ENCODE measurements around the gene R3HDM2.
"Not testable (repeated sequence)": the region's sequence is repeated elsewhere in the genome, so short reads cannot be mapped to it uniquely, and the experiment has no call there.

R3HDM2 gene

DNA sequence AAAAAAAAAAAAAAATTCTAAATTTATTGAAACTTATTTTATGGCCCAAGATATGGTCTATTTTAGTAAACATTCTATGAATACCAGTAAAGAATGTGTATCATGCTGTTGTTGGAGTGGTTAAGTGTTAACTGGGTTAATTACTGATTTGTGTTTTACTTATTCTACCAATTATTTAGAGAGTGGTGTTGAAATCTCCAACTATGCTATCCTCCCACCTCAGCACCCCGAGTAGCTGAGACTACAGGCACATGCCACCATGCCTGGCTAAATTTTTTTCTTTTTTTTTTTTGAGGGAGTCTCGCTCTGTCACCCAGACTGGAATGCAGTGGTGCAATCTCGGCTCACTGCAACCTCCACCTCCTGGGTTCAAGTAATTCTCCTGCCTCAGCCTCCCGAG, 72.2 kb downstream of the R3HDM2 start:
- no peaks in the 10 kb centered on the region for H3K27me3 ChIP-seq (ENCODE audit: control insufficient read depth, insufficient read depth, low read length)
- H3K4me1 ChIP-seq (ENCODE audit: control insufficient read depth, insufficient read depth, low read length): no peaks in the 10 kb centered on the region
- no peak overlapping the region for H3K9ac ChIP-seq (ENCODE audit: low read depth, low read length)
- H3K9me3 ChIP-seq (ENCODE audit: control insufficient read depth, insufficient read depth, low read length): no peaks in the 10 kb centered on the region
- H3K4me3 ChIP-seq (ENCODE audit: low read depth, low read length): no peak overlapping the region
- no peaks in the 10 kb centered on the region for H3K36me3 ChIP-seq (ENCODE audit: control insufficient read depth, insufficient read depth, low read length)

GRCh38 chr12:57355734-57356133, 75.1 kb downstream of the R3HDM2 start:
- no peak overlapping the region for H3K4me3 ChIP-seq (ENCODE audit: low read depth, low read length)
- H3K27me3 ChIP-seq (ENCODE audit: control insufficient read depth, insufficient read depth, low read length): no peaks in the 10 kb centered on the region
- no peaks in the 10 kb centered on the region for H3K9me3 ChIP-seq (ENCODE audit: control insufficient read depth, insufficient read depth, low read length)
- no peaks in the 10 kb centered on the region for H3K4me1 ChIP-seq (ENCODE audit: control insufficient read depth, insufficient read depth, low read length)
- no peak overlapping the region for H3K9ac ChIP-seq (ENCODE audit: low read depth, low read length)
- H3K36me3 ChIP-seq (ENCODE audit: control insufficient read depth, insufficient read depth, low read length): no peaks in the 10 kb centered on the region

DNA sequence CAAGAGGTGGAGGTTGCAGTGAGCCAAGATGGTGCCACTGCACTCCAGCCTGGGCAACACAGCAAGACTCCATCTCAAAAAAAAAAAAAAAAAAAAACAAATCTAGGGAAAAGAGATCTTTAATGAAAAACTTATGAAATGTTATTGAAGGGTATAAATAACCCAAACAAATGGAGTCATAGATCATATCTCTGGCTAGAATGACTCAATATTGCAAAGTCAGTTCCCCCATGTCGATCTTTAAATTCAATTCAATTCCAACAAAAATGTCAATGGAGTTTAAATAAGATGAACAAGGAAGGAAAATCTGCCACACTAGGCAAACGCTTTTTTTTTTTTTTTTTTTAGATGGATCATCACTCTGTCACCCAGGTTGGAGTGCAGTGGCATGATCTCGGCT, 78.7 kb downstream of the R3HDM2 start:
- Histone ChIP-seq H3K36me3 (ENCODE audit: control insufficient read depth, insufficient read depth, low read length) (no peaks in the 10 kb centered on the region), H3K9ac (ENCODE audit: low read depth, low read length) (no peak overlapping the region), H3K4me3 (ENCODE audit: low read depth, low read length) (no peak overlapping the region), H3K4me1 (ENCODE audit: control insufficient read depth, insufficient read depth, low read length) (no peaks in the 10 kb centered on the region), H3K27me3 (ENCODE audit: control insufficient read depth, insufficient read depth, low read length) (no peaks in the 10 kb centered on the region), H3K9me3 (ENCODE audit: control insufficient read depth, insufficient read depth, low read length) (no peaks in the 10 kb centered on the region)

- no peaks in the 10 kb centered on the region for H3K27me3 ChIP-seq (ENCODE audit: control insufficient read depth, insufficient read depth, low read length)
- H3K9ac ChIP-seq (ENCODE audit: low read depth, low read length): no peak overlapping the region
- no peaks in the 10 kb centered on the region for H3K36me3 ChIP-seq (ENCODE audit: control insufficient read depth, insufficient read depth, low read length)
- no peaks in the 10 kb centered on the region for H3K9me3 ChIP-seq (ENCODE audit: control insufficient read depth, insufficient read depth, low read length)
- no peak overlapping the region for H3K4me3 ChIP-seq (ENCODE audit: low read depth, low read length)
- peaks cover 3% of the 10 kb centered on the region for H3K4me1 ChIP-seq (ENCODE audit: control insufficient read depth, insufficient read depth, low read length)
Measured at GRCh38 chr12:57347284-57347683, 83.6 kb downstream of the R3HDM2 start.

DNA sequence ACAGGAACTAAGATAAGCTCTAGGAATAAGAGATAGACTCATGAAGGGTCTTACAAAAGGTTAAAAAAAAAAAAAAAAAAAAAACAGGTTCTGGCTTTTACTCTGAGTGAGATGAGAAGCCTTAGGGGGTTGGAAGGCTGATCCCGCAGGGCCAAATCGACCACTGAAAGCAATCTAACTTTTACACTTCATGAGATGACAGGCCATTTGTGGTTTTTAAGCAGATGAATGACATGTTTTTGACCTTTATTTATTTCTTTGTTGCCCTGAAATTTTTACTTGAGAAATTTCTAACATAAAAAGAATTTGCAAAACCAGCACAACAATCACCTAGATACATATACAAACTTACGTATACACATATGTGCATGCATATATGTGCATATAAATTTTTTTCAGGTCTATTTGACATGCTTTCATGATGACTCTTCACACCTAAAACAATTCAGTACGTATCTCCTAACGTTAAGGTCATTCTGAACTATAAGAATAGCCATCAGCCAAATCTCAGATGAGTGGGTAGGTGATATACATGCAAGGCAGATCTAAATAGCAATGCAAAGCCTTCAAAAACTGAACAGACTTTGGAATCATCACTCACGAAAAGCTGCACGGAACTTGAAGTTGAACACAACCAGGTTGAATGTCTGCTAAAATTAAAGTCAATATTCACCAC, 87.0 kb downstream of the R3HDM2 start:
- Histone ChIP-seq H3K27me3 (ENCODE audit: control insufficient read depth, insufficient read depth, low read length) (no peaks in the 10 kb centered on the region), H3K4me3 (ENCODE audit: low read depth, low read length) (no peak overlapping the region), H3K4me1 (ENCODE audit: control insufficient read depth, insufficient read depth, low read length) (peaks cover 8% of the 10 kb centered on the region), H3K36me3 (ENCODE audit: control insufficient read depth, insufficient read depth, low read length) (no peaks in the 10 kb centered on the region), H3K9me3 (ENCODE audit: control insufficient read depth, insufficient read depth, low read length) (no peaks in the 10 kb centered on the region), H3K9ac (ENCODE audit: low read depth, low read length) (no peak overlapping the region)

DNA sequence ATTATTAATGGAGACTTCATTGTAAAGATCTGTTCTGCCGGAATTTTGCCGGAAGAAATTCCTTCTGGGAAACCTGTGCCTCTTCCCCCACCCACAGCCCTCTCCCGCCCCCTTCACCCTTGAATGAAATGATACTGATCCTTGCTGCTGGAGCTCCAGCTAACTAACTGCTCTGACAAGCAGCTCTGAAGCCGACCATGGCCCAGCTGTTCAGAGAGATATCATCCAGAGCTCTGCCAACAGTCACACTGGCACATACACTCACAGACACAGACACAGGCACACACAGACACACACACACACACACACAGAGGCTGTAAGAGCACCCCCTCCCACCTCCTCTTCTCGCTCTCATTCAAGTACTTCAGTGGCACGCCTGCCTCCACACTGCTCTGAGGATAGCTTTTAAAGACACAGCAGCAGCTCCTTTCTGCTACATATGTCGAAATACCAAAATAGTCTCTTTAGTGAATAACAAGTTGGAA, 88.6 kb downstream of the R3HDM2 start:
- peaks cover 8% of the 10 kb centered on the region for H3K4me1 ChIP-seq (ENCODE audit: control insufficient read depth, insufficient read depth, low read length)
- H3K9ac ChIP-seq (ENCODE audit: low read depth, low read length): no peak overlapping the region
- H3K27me3 ChIP-seq (ENCODE audit: control insufficient read depth, insufficient read depth, low read length): no peaks in the 10 kb centered on the region
- H3K4me3 ChIP-seq (ENCODE audit: low read depth, low read length): no peak overlapping the region
- no peaks in the 10 kb centered on the region for H3K9me3 ChIP-seq (ENCODE audit: control insufficient read depth, insufficient read depth, low read length)
- no peaks in the 10 kb centered on the region for H3K36me3 ChIP-seq (ENCODE audit: control insufficient read depth, insufficient read depth, low read length)

- Histone ChIP-seq H3K27me3 (ENCODE audit: control insufficient read depth, insufficient read depth, low read length) (no peaks in the 10 kb centered on the region), H3K4me1 (ENCODE audit: control insufficient read depth, insufficient read depth, low read length) (peaks cover 8% of the 10 kb centered on the region), H3K9ac (ENCODE audit: low read depth, low read length) (no peak overlapping the region), H3K9me3 (ENCODE audit: control insufficient read depth, insufficient read depth, low read length) (no peaks in the 10 kb centered on the region), H3K36me3 (ENCODE audit: control insufficient read depth, insufficient read depth, low read length) (no peaks in the 10 kb centered on the region), H3K4me3 (ENCODE audit: low read depth, low read length) (no peak overlapping the region)
Measured at GRCh38 chr12:57341275-57341990, 89.4 kb downstream of the R3HDM2 start.

DNA sequence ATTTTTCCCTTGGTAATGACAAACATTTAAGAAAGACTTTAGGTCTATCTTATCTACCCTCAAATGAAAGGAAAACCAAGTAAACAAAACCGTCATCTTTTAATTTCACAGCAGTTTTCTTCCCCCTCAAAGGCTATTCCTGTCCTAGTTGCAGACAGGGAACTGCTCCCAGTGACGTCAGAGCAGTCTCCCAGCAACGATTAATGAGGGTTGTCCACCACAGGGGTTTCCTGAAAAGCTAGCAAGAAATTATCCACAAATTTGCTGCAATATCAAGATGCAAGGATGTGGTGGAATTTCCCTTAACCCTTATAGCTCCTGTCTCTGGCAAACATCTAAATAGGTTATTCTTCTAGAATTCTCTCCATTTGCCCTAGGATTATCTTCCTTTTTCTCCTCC, 90.7 kb downstream of the R3HDM2 start:
- no peaks in the 10 kb centered on the region for H3K36me3 ChIP-seq (ENCODE audit: control insufficient read depth, insufficient read depth, low read length)
- peaks cover 8% of the 10 kb centered on the region for H3K4me1 ChIP-seq (ENCODE audit: control insufficient read depth, insufficient read depth, low read length)
- no peak overlapping the region for H3K9ac ChIP-seq (ENCODE audit: low read depth, low read length)
- H3K4me3 ChIP-seq (ENCODE audit: low read depth, low read length): no peak overlapping the region
- no peaks in the 10 kb centered on the region for H3K9me3 ChIP-seq (ENCODE audit: control insufficient read depth, insufficient read depth, low read length)
- no peaks in the 10 kb centered on the region for H3K27me3 ChIP-seq (ENCODE audit: control insufficient read depth, insufficient read depth, low read length)

DNA sequence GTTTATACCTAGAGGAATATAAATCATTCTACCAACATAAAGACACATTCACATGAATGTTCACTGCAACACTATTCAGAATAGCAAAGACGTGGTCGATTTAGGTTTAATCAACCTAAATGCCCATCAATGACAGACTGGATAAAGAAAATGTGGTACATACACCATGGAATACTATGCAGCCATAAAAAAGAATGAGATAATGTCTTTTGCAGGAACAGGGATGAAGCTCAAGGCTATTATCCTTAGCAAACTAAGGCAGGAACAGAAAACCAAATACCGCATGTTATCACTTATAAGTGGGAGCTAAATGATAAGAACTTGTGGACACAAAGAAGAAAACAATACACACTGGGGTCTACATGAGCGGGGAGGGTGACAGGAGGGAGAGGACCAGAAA, 94.5 kb downstream of the R3HDM2 start:
- not testable (repeated sequence) for H3K9me3 ChIP-seq (ENCODE audit: control insufficient read depth, insufficient read depth, low read length); H3K4me3 ChIP-seq (ENCODE audit: low read depth, low read length); H3K36me3 ChIP-seq (ENCODE audit: control insufficient read depth, insufficient read depth, low read length); H3K27me3 ChIP-seq (ENCODE audit: control insufficient read depth, insufficient read depth, low read length); H3K9ac ChIP-seq (ENCODE audit: low read depth, low read length); H3K4me1 ChIP-seq (ENCODE audit: control insufficient read depth, insufficient read depth, low read length)

GRCh38 chr12:57334219-57334618, 96.6 kb downstream of the R3HDM2 start:
- Histone ChIP-seq H3K4me1 (ENCODE audit: control insufficient read depth, insufficient read depth, low read length) (no peaks in the 10 kb centered on the region), H3K9ac (ENCODE audit: low read depth, low read length) (no peak overlapping the region), H3K27me3 (ENCODE audit: control insufficient read depth, insufficient read depth, low read length) (no peaks in the 10 kb centered on the region), H3K9me3 (ENCODE audit: control insufficient read depth, insufficient read depth, low read length) (no peaks in the 10 kb centered on the region), H3K4me3 (ENCODE audit: low read depth, low read length) (no peak overlapping the region), H3K36me3 (ENCODE audit: control insufficient read depth, insufficient read depth, low read length) (no peaks in the 10 kb centered on the region)

- Histone ChIP-seq H3K36me3 (ENCODE audit: control insufficient read depth, insufficient read depth, low read length) (no peaks in the 10 kb centered on the region), H3K27me3 (ENCODE audit: control insufficient read depth, insufficient read depth, low read length) (no peaks in the 10 kb centered on the region), H3K9me3 (ENCODE audit: control insufficient read depth, insufficient read depth, low read length) (no peaks in the 10 kb centered on the region), H3K4me1 (ENCODE audit: control insufficient read depth, insufficient read depth, low read length) (no peaks in the 10 kb centered on the region), H3K9ac (ENCODE audit: low read depth, low read length) (no peak overlapping the region), H3K4me3 (ENCODE audit: low read depth, low read length) (no peak overlapping the region)
Measured at GRCh38 chr12:57332646-57333312, 98.1 kb downstream of the R3HDM2 start.

GRCh38 chr12:57330992-57331391, 99.9 kb downstream of the R3HDM2 start:
- H3K4me1 ChIP-seq (ENCODE audit: control insufficient read depth, insufficient read depth, low read length): no peaks in the 10 kb centered on the region
- H3K9me3 ChIP-seq (ENCODE audit: control insufficient read depth, insufficient read depth, low read length): no peaks in the 10 kb centered on the region
- H3K9ac ChIP-seq (ENCODE audit: low read depth, low read length): no peak overlapping the region
- no peaks in the 10 kb centered on the region for H3K36me3 ChIP-seq (ENCODE audit: control insufficient read depth, insufficient read depth, low read length)
- no peaks in the 10 kb centered on the region for H3K27me3 ChIP-seq (ENCODE audit: control insufficient read depth, insufficient read depth, low read length)
- H3K4me3 ChIP-seq (ENCODE audit: low read depth, low read length): no peak overlapping the region
